ENCODE measurements around the gene CDH5. TPM values are rescaled to one million over a fixed set of nuclear protein-coding genes. Genes with fewer than 3 reads are reported as not detected.

CDH5 gene
- total RNA-seq, 1 experiment from 2014 or later, result 0.26 TPM

- CTCF ChIA-PET, result interaction anchor here (1.5 kb wide), 1 partner anchor 10 kb away, joined by 3 read pairs; no protein-coding TSS in a partner anchor
Observed at GRCh38 chr16:66403531-66404145, 37.1 kb downstream of the CDH5 start.

GRCh38 chr16:66405057-66405783 lies 38.7 kb downstream of the CDH5 start:
- DNase-seq (ENCODE audit: low spot score), result no peak
- CTCF ChIA-PET, result interaction anchor here (0.7 to 1.5 kb wide), 4 partner anchors 12 to 462 kb away, joined by 3 read pairs; no protein-coding TSS in a partner anchor
- POLR2A ChIA-PET (ENCODE audit: low non-redundant PET), result no interaction called here
- Histone ChIP-seq H3K27me3 (replicated peaks; ENCODE audit: insufficient read depth, low read depth, low read length, poor library complexity) (no peaks in the 10 kb centered on the region), H3K9me3 (ENCODE audit: low read depth, low read length, poor library complexity, severe bottlenecking) (no peaks in the 10 kb centered on the region), H3K36me3 (ENCODE audit: insufficient read depth, low read length, poor library complexity, severe bottlenecking) (no peaks in the 10 kb centered on the region), H3K27ac (ENCODE audit: low read depth, low read length, poor library complexity, severe bottlenecking) (no peak overlapping the region), H3K4me1 (ENCODE audit: insufficient read depth, low read length, poor library complexity, severe bottlenecking) (peaks cover 21% of the 10 kb centered on the region), H3K4me3 (ENCODE audit: low read depth, low read length, poor library complexity, severe bottlenecking) (no peak overlapping the region)
- no peak for TF ChIP-seq EZH2 (IDR thresholded peaks at IDR 0.05; ENCODE audit: borderline replicate concordance, low read depth, low read length, poor library complexity, severe bottlenecking)
- no peak for TF ChIP-seq CTCF (conservative IDR thresholded peaks at IDR 0.05; ENCODE audit: low read depth, low read length)
- intact Hi-C loops (cut with micrococcal nuclease; ENCODE audit: unreplicated experiment), result loop anchor here (5.0 to 10.0 kb wide), 2 partner anchors 322 to 460 kb away; no protein-coding TSS in a partner anchor
- BruUV-seq (replicated peaks), result no TSS peak

More at GRCh38 chr16:66403531-66404145, 37.1 kb downstream of the CDH5 start:
- Histone ChIP-seq H3K4me3 (ENCODE audit: low read depth, low read length, poor library complexity, severe bottlenecking) (no peak overlapping the region), H3K4me1 (ENCODE audit: insufficient read depth, low read length, poor library complexity, severe bottlenecking) (peaks cover 28% of the 10 kb centered on the region), H3K27ac (ENCODE audit: low read depth, low read length, poor library complexity, severe bottlenecking) (no peak overlapping the region), H3K36me3 (ENCODE audit: insufficient read depth, low read length, poor library complexity, severe bottlenecking) (no peaks in the 10 kb centered on the region), H3K9me3 (ENCODE audit: low read depth, low read length, poor library complexity, severe bottlenecking) (no peaks in the 10 kb centered on the region), H3K27me3 (replicated peaks; ENCODE audit: insufficient read depth, low read depth, low read length, poor library complexity) (no peaks in the 10 kb centered on the region)
- DNase-seq (ENCODE audit: low spot score), result no peak
- POLR2A ChIA-PET (ENCODE audit: low non-redundant PET), result interaction anchor here (0.5 kb wide), 1 partner anchor 15 kb away, joined by 3 read pairs; no protein-coding TSS in a partner anchor
- intact Hi-C loops (cut with micrococcal nuclease; ENCODE audit: unreplicated experiment), result loop anchor here (10.0 kb wide), 1 partner anchor 461 kb away; no protein-coding TSS in a partner anchor
- no TSS peak for BruUV-seq (replicated peaks)
- no peak for TF ChIP-seq EZH2 (IDR thresholded peaks at IDR 0.05; ENCODE audit: borderline replicate concordance, low read depth, low read length, poor library complexity, severe bottlenecking)
- TF ChIP-seq CTCF (conservative IDR thresholded peaks at IDR 0.05; ENCODE audit: low read depth, low read length), result no peak

- Histone ChIP-seq H3K4me1 (ENCODE audit: insufficient read depth, low read length, poor library complexity, severe bottlenecking) (peaks cover 15% of the 10 kb centered on the region), H3K27ac (ENCODE audit: low read depth, low read length, poor library complexity, severe bottlenecking) (no peak overlapping the region), H3K27me3 (replicated peaks; ENCODE audit: insufficient read depth, low read depth, low read length, poor library complexity) (no peaks in the 10 kb centered on the region), H3K9me3 (ENCODE audit: low read depth, low read length, poor library complexity, severe bottlenecking) (no peaks in the 10 kb centered on the region), H3K4me3 (ENCODE audit: low read depth, low read length, poor library complexity, severe bottlenecking) (peak overlapping the region; percentile 60), H3K36me3 (ENCODE audit: insufficient read depth, low read length, poor library complexity, severe bottlenecking) (no peaks in the 10 kb centered on the region)
- ChIA-PET POLR2A (ENCODE audit: low non-redundant PET) (no interaction called here), CTCF (interaction anchor here (0.5 to 1.4 kb wide), 15 partner anchors 33 to 461 kb away, joined by 3 to 5 read pairs (median 3); no protein-coding TSS in a partner anchor)
- DNase-seq (ENCODE audit: low spot score), result peak; percentile 81
- intact Hi-C loops (cut with micrococcal nuclease; ENCODE audit: unreplicated experiment), result loop anchor here (1.0 to 10.0 kb wide), 5 partner anchors 77 to 458 kb away; partner anchors contain the start of gene CMTM3
- peak; percentile 90 for TF ChIP-seq CTCF (conservative IDR thresholded peaks at IDR 0.05; ENCODE audit: low read depth, low read length)
- no peak for TF ChIP-seq EZH2 (IDR thresholded peaks at IDR 0.05; ENCODE audit: borderline replicate concordance, low read depth, low read length, poor library complexity, severe bottlenecking)
- no TSS peak for BruUV-seq (replicated peaks)
Observed at GRCh38 chr16:66406534-66407221, 40.2 kb downstream of the CDH5 start.

All from A673 (cell line).